ENCODE results near the gene CD274.

The CD274 gene

DNA sequence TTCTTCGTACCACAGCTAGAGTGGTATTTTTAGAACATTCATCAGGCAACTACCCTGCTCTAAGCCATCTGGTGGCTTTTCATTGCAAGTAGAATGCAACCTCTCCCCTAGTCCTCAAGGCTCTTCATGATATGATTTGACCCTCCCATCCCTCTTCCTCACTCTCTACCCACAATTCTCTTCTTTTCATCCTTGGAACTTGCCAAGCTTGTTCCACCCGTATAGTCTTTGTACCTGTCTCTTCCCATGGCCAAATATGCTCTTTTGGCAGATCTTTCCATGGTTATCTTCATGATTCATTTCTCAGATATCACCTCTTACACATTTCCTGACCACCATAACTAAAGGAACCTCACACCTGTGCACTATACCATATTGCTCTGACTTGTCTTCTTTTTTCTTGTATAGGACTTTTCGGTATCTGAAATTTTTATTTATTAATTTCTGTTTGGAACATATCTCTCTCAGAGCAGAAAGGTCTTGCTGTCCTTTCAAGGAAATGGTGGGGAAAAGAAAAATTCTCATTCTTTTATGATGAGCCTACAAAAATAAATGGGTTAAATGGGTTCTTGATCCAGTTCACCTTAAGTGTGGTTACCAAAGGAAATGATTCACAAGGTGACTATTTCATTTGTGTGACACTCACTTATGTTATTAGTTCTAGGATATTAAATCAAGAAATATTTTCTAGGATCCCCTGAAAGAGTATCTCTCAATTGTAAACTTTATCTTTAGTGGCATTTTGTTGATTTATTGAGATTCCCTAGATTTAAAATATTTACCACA is 3.7 kb upstream of the CD274 start:
- DNase-seq (ENCODE audit: low read depth) = no peak
- TF ChIP-seq, protein P1, sequence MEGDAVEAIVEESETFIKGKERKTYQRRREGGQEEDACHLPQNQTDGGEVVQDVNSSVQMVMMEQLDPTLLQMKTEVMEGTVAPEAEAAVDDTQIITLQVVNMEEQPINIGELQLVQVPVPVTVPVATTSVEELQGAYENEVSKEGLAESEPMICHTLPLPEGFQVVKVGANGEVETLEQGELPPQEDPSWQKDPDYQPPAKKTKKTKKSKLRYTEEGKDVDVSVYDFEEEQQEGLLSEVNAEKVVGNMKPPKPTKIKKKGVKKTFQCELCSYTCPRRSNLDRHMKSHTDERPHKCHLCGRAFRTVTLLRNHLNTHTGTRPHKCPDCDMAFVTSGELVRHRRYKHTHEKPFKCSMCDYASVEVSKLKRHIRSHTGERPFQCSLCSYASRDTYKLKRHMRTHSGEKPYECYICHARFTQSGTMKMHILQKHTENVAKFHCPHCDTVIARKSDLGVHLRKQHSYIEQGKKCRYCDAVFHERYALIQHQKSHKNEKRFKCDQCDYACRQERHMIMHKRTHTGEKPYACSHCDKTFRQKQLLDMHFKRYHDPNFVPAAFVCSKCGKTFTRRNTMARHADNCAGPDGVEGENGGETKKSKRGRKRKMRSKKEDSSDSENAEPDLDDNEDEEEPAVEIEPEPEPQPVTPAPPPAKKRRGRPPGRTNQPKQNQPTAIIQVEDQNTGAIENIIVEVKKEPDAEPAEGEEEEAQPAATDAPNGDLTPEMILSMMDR (IDR thresholded peaks at IDR 0.05; ENCODE audit: low read depth, low read length, missing control alignments) = peak; percentile 22
- H3K4me3 ChIP-seq (ENCODE audit: low read depth, low read length) = no peak overlapping the region

DNA sequence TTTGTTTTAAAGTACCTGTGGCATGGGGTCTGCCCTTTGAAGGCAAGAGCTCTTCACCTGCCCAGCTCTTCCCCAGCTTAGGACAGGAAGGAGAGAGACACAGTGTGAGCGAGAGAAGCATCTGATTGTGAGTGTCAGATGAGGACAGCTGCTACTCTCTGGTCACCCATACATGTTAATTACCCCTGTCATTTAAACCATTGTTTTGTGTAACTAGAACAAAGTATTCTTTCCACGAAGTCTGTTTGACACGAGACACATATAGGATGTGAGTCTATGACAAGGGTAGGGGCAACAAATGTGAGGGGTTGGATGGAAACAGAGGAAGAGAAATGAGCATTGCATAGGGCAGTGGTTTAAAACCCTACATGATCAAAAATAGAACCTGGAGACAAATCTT is 3.0 kb upstream of the CD274 start:
- TF ChIP-seq, protein P1 (IDR thresholded peaks at IDR 0.05; ENCODE audit: low read depth, low read length, missing control alignments) = no peak
- no peak for DNase-seq (ENCODE audit: low read depth)
- H3K4me3 ChIP-seq (ENCODE audit: low read depth, low read length) = no peak overlapping the region

DNA sequence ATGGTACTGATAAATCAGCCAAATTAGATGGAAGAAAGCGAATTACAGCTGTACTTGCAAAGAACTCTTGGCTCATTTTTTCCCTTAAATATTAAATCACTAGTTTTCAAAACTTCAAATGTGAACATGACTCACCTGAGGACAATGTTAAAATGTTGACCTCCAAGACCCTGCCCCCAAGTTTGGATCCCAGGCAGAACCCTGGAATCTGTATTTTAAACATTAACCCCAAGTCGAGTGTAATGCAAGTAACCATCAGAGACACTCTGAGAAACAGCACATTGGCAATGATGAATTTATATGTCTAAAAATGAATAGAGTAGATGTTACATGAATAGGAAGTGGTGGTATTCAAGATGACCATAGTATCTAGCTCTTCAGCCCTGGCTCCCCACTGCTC is 2.3 kb upstream of the CD274 start:
- no peak overlapping the region for H3K4me3 ChIP-seq (ENCODE audit: low read depth, low read length)
- TF ChIP-seq, protein P1 (IDR thresholded peaks at IDR 0.05; ENCODE audit: low read depth, low read length, missing control alignments) = no peak
- DNase-seq (ENCODE audit: low read depth) = no peak

DNA sequence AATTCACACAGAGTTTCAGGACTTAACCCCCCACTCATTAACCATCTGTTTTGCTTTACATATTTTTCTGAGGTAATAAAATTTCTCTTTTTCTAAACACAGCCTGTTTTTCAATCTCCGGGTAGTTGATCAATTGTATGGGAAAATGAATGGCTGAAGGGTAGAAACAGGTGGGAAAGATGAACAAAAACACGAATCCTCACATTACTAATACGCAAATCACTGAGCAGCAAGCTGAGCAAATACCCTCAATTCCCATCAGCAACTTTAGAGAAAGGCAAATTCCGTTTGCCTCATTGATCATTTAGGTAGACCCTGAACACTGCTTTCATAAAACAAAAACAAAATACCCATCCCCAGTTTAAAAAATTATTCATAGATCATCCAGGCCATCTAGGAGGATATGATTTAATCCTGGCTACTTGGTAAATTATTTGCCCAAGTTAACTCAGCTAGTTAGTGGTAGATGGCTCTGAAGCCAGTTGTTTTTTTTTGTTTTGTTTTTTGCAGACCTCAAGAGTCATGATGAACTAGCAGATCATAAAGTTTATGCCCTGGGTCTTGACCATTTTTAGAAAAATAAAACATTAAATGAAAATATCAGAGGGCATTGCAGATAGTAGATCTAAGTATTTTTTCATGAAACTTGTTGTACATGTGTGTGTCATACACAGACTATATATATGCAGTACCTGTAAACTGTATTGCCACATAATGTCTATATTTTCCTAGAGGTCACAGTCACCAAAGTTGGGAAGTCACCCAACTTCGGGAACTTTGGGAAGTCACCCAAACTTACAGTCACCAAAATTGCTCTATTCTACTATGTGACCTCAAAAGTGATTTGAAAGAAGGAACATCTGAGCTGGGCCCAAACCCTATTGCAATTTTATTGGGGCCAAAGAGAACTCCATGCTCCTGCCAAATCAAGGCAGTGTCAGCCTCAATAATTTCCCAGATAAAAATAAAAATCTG is 1.6 kb upstream of the CD274 start:
- H3K4me3 ChIP-seq (ENCODE audit: low read depth, low read length) = peak overlapping the region; percentile 76; the same call in 1 of the 2 replicates
- TF ChIP-seq, protein P1 (IDR thresholded peaks at IDR 0.05; ENCODE audit: low read depth, low read length, missing control alignments) = no peak
- DNase-seq (ENCODE audit: low read depth) = no peak

DNA sequence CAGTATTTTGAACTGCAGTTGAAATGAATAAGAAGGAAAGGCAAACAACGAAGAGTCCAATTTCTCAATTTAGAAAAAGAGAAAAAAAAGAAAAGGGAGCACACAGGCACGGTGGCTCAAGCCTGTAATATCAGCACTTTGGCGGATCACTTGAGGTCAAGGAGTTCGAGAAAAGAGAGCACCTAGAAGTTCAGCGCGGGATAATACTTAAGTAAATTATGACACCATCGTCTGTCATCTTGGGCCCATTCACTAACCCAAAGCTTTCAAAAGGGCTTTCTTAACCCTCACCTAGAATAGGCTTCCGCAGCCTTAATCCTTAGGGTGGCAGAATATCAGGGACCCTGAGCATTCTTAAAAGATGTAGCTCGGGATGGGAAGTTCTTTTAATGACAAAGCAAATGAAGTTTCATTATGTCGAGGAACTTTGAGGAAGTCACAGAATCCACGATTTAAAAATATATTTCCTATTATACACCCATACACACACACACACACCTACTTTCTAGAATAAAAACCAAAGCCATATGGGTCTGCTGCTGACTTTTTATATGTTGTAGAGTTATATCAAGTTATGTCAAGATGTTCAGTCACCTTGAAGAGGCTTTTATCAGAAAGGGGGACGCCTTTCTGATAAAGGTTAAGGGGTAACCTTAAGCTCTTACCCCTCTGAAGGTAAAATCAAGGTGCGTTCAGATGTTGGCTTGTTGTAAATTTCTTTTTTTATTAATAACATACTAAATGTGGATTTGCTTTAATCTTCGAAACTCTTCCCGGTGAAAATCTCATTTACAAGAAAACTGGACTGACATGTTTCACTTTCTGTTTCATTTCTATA is 602 bp upstream of the CD274 start:
- DNase-seq (ENCODE audit: low read depth) = no peak
- H3K4me3 ChIP-seq (ENCODE audit: low read depth, low read length) = peak overlapping the region; percentile 76
- TF ChIP-seq, protein P1 (IDR thresholded peaks at IDR 0.05; ENCODE audit: low read depth, low read length, missing control alignments) = no peak

DNA sequence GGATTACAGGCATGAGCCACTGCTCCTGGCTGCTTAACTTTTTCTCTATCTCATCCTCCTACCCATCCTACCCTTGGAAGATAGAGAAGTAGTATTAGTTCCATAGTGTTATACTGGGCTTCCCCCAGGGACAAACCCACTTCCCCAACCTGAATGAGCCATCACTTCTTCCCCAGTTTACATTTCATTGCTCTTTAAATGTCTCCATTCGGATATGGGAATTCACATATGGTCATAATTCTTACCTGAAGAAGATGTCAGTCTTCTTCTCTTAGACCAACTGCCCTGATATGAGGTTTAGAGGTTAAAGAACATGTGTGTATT is 1.9 kb downstream of the CD274 start:
- peak overlapping the region; percentile 76; the same call in 1 of the 2 replicates for H3K4me3 ChIP-seq (ENCODE audit: low read depth, low read length)
- TF ChIP-seq, protein P1 (IDR thresholded peaks at IDR 0.05; ENCODE audit: low read depth, low read length, missing control alignments) = no peak
- DNase-seq (ENCODE audit: low read depth) = no peak

Measured in GM12864 (cell line).